K562 (cell line): ENCODE data around the gene ZNF563. TPM values are rescaled to one million over a fixed set of nuclear protein-coding genes. Genes with fewer than 3 reads are reported as not detected.

ENCODE experiments used
- BRD9 ChIP-seq: fragments of 450-650 bp; IDR thresholded peaks from 2 replicates; pipeline ENCODE4 v1.6.1; 2018; ENCODE audit warnings: low read depth; ENCODE audit not compliant: partially characterized antibody
- CBX5 ChIP-seq: IDR thresholded peaks from 2 replicates; pipeline ENCODE4 v1.6.1; 2014; ENCODE audit warnings: low read depth, borderline replicate concordance
- ETV1 ChIP-seq: fragments of 450-650 bp; conservative IDR thresholded peaks from 2 replicates; pipeline ENCODE4 v1.6.1; 2016; ENCODE audit warnings: missing genetic modification characterization, control low read depth, low read depth, missing compliant biosample characterization
- FOXM1 ChIP-seq, 2 experiments: fragments of 450-650 bp in 1 of 2; sonication (generic) in 1 of 2; formaldehyde crosslinking in 1 of 2; IDR thresholded peaks; 2 replicates each; pipeline versions ENCODE4 v1.6.1 to v1.9.0; 2017 to 2022; ENCODE audit warnings: low read depth in 2 of 2, mild to moderate bottlenecking in 2 of 2, missing genetic modification reagents in 1 of 2, moderate library complexity in 1 of 2
- KDM2B ChIP-seq: fragments of 250-450 bp; sonication (Bioruptor Pico); IDR thresholded peaks from 2 replicates; pipeline ENCODE4 v1.8.0; 2021; ENCODE audit warnings: mild to moderate bottlenecking, moderate library complexity
- KLF16 ChIP-seq: IDR thresholded peaks from 2 replicates; pipeline ENCODE4 v1.6.1; 2016; ENCODE audit warnings: antibody characterized with exemption
- NR2C2 ChIP-seq, 2 experiments: fragments of 200-800 bp in 1 of 2; sonication (Bioruptor generic) in 1 of 2; sonication (generic) in 1 of 2; formaldehyde crosslinking in 1 of 2; IDR thresholded peaks; 2 replicates each; pipeline versions ENCODE4 v1.6.1 to v1.8.0; 2016 to 2022; ENCODE audit warnings: mild to moderate bottlenecking in 1 of 2, missing compliant biosample characterization in 1 of 2, missing genetic modification characterization in 1 of 2, missing genetic modification reagents in 1 of 2
- THAP12 ChIP-seq: fragments of 250-450 bp; sonication (Bioruptor Pico); IDR thresholded peaks from 2 replicates; pipeline ENCODE4 v1.9.0; 2021; ENCODE audit warnings: mild to moderate bottlenecking, inconsistent platforms
- UBTF ChIP-seq, 2 experiments: IDR thresholded peaks; 2 replicates each; pipeline ENCODE4 v1.6.1; 2012; ENCODE audit warnings: improper control_type of control experiment in 2 of 2, low read depth in 2 of 2, low read length in 2 of 2, borderline replicate concordance in 1 of 2
- ZBTB8A ChIP-seq: fragments of 450-650 bp; IDR thresholded peaks from 2 replicates; pipeline ENCODE4 v1.6.1; 2018; ENCODE audit warnings: mild to moderate bottlenecking, moderate library complexity; ENCODE audit not compliant: partially characterized antibody
- polyA plus RNA-seq, 8 experiments: library from polyadenylated mRNA; depleted of rRNA in 4 of 8; stranded (reverse) in 5 of 8; unstranded in 3 of 8; fragments of >200 nt; fragmentation: Nextera tagmentation in 2 of 8; fragmentation: Illumina TruSeq in 1 of 8; extraction: Ambion mirVana in 2 of 8; extraction: Trizol in 1 of 8; gene quantifications; 2 replicates each; pipeline versions ENCODE4 v1.2.1 to v1.2.3, GENCODE V29; 2011 to 2014; ENCODE audit warnings: inconsistent platforms in 1 of 8, missing spikeins in 1 of 8
- total RNA-seq, 7 experiments: library from RNA; depleted of rRNA in 6 of 7; stranded (reverse); fragments of >200 nt in 6 of 7; fragmentation: Illumina TruSeq in 2 of 7; extraction: Trizol in 2 of 7; gene quantifications; 2 replicates each; pipeline versions ENCODE4 v1.2.1 to v1.2.3, GENCODE V29; 2011 to 2021; ENCODE audit warnings: low replicate concordance in 1 of 7
- TF ChIP-seq, protein P1 (sequence below): fragments of 450-650 bp; IDR thresholded peaks from 2 replicates; pipeline ENCODE4 v1.6.1; 2018; ENCODE audit not compliant: partially characterized antibody
- TF ChIP-seq, protein P2 (sequence below): fragments of 450-650 bp; IDR thresholded peaks from 2 replicates; pipeline ENCODE4 v1.6.1; 2016

Gene ZNF563
- total and polyA plus RNA-seq, 9 of the 15 experiments (the other 6 are each of a cell fraction or from before 2014, with no cell fraction given): 0.37 to 2.9 (median 0.74) TPM

- TF ChIP-seq THAP12 (peak; percentile 73; the same call in 1 of the 2 replicates), KDM2B (CRISPR knock-in tag) (no peak; the same call in 1 of the 2 replicates), KLF16 (peak; percentile 96), ETV1 (tag) (0 out of 2 replicates have a peak, but pooled peaks have one; percentile 24), ZBTB8A (no peak), FOXM1 (IDR thresholded peaks at IDR 0.05; ENCODE audit: low read depth) (no peak), FOXM1 (CRISPR knock-in tag; IDR thresholded peaks at IDR 0.05; ENCODE audit: low read depth) (0 out of 2 replicates have a peak, but pooled peaks have one; percentile 36), BRD9 (peak; percentile 11), UBTF (IDR thresholded peaks at IDR 0.05; ENCODE audit: borderline replicate concordance in 1 of 2, low read depth in 2 of 2, low read length in 2 of 2) (peak in 1 of 2 experiments; percentile 79; a peak in 2 of 4 replicates), CBX5 (peak; percentile 9; the same call in 1 of the 2 replicates), NR2C2 (CRISPR knock-in tag; IDR thresholded peaks at IDR 0.05) (no peak), NR2C2 (tag; IDR thresholded peaks at IDR 0.05) (0 out of 2 replicates have a peak, but pooled peaks have one; percentile 12)
- TF ChIP-seq, protein P1, sequence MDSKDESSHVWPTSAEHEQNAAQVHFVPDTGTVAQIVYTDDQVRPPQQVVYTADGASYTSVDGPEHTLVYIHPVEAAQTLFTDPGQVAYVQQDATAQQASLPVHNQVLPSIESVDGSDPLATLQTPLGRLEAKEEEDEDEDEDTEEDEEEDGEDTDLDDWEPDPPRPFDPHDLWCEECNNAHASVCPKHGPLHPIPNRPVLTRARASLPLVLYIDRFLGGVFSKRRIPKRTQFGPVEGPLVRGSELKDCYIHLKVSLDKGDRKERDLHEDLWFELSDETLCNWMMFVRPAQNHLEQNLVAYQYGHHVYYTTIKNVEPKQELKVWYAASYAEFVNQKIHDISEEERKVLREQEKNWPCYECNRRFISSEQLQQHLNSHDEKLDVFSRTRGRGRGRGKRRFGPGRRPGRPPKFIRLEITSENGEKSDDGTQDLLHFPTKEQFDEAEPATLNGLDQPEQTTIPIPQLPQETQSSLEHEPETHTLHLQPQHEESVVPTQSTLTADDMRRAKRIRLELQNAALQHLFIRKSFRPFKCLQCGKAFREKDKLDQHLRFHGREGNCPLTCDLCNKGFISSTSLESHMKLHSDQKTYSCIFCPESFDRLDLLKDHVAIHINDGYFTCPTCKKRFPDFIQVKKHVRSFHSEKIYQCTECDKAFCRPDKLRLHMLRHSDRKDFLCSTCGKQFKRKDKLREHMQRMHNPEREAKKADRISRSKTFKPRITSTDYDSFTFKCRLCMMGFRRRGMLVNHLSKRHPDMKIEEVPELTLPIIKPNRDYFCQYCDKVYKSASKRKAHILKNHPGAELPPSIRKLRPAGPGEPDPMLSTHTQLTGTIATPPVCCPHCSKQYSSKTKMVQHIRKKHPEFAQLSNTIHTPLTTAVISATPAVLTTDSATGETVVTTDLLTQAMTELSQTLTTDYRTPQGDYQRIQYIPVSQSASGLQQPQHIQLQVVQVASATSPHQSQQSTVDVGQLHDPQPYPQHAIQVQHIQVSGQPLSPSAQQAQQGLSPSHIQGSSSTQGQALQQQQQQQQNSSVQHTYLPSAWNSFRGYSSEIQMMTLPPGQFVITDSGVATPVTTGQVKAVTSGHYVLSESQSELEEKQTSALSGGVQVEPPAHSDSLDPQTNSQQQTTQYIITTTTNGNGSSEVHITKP: peak; percentile 89
- TF ChIP-seq, protein P2, sequence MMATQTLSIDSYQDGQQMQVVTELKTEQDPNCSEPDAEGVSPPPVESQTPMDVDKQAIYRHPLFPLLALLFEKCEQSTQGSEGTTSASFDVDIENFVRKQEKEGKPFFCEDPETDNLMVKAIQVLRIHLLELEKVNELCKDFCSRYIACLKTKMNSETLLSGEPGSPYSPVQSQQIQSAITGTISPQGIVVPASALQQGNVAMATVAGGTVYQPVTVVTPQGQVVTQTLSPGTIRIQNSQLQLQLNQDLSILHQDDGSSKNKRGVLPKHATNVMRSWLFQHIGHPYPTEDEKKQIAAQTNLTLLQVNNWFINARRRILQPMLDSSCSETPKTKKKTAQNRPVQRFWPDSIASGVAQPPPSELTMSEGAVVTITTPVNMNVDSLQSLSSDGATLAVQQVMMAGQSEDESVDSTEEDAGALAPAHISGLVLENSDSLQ: peak; percentile 98
These were observed 32.1 kb upstream of the ZNF563 start, which contains the start of gene ZNF442 (continued) for GRCh38 chr19:12365236-12366162.
